HG03432 (cell line): ENCODE results near the gene GADD45B.
"Not testable (repeated sequence)": the region's sequence is repeated elsewhere in the genome, so short reads cannot be mapped to it uniquely, and the experiment has no call there.

ENCODE experiments used
- ATAC-seq: cut with Tn5 transposase; IDR thresholded peaks from one replicate; pipeline ENCODE4 v1.9.1; 2021; ENCODE audit warnings: mild to moderate bottlenecking, moderate library complexity; ENCODE audit not compliant: unreplicated experiment

The GADD45B gene

DNA sequence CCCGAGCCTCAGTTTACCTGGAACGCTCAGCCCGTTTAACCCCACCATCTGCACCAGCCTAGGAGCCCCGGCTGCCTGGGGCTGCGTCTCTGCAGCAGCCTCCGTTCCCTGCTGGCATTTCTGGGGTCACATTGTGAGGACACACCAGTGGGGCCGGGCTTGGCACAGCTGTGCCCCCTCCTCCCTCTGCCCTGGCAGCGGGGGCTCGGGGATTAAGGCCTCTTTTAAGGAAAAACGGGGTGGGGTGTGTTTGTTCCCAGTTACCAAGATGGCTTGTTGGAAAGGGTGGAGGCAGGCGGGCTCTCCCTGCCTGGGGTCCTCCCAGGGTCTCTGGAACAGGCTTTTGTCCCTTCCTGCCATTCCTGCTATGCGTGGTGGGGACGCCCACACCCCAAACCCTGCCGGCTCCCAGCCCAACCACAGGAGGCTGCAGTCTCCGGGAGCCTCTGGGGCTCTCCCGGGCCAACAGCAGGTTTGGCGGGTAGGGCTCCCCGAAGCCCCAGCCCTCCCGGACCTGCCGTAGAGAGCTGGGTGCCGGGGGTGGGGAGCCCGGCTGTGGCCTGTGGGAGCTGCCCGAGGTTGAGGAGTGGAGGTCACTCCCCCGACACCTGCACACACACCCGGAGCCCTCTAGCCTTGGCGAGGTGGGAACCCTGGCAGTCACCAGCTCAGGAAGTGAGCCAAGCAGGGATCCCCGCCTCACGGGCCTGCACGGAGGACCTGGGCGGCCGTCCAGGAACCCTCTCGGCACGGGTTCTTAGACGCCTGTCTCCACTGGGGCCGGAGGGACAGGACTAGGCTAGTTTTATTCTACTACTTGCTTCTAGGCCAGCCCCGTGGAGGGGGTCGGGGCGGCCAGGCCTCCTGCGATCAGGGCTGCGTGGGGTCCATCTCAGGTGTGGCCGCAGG, 36.9 kb downstream of the GADD45B start:
- no peak for ATAC-seq

DNA sequence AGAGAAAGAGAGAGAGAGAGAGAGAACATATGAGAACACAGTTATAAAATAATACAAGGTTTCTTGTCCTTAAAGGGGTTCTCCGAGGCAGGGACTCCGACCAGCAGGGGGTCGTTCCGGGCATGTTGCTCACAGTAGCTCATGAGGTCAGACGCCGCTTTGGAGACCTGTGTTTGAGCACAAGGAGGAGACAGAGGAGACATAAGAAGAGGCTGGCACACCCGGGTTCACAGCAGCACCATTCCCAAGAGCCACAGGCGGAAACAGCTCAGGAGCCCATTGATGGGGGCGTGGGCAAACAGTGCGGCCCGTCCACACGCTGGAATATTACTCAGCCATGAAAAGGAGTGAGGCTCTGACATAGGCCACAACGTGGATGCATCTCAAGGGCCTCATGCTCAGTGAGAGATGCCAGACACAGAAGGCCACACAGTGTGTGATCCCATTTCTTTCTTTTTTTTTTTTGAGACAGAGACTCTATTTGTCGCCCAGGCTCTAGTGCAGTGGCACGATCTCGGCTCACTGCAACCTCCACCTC, 39.1 kb downstream of the GADD45B start:
- ATAC-seq, result no peak

DNA sequence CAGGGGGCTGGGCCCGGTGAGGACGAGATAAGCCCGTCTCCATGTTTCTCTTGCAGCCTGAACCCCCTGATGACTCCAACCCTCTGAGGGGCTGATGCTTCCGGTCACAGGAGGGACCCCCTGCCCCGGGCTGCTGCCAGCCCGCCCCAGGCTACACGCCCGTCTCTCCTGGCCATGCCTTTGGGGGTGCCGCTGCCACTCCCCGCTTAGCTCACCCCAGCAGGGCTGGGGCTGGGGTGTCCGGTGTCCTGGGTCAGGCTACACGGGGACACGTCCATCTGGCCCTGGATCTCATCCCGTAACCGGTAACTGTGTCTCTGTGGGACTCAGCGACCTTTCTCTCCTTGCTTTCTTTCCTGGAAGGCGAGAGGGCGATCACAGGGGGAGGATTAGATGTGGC, 40.8 kb downstream of the GADD45B start:
- no peak for ATAC-seq

DNA sequence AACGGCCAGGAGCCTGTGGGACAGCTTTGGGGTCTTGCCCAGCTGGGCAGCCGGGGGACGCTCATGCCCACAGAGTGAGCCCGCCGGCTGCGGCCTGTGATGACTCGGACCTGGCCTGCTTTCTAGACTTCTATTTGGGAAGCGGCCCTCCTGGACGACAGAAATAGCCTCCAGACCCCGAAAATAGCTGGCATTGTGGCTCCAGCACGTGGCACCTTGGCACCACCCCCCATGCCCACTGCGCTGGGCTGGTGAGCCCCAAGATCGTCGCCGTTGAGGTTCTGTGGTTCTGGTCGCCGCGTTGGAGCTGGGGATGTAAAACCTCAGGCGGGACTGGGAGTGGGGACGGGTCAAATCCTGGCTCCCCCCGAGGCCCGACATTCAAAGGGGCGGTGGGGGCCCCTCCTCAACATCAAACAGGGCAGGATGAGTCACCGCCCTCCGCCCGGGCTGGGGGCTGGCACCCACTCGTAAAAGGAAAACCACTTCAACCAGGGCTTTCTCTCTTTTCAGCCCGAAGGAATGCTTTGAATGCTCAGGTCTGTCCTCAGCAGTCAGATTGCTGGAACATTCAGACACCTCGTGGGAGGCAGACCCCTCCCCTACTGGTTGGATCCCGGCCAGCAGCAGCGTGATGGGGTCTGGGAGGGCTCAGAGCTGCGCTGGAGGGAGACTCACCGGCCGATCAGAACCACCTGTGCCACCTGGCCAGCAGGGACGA, 42.1 kb downstream of the GADD45B start:
- no peak for ATAC-seq

DNA sequence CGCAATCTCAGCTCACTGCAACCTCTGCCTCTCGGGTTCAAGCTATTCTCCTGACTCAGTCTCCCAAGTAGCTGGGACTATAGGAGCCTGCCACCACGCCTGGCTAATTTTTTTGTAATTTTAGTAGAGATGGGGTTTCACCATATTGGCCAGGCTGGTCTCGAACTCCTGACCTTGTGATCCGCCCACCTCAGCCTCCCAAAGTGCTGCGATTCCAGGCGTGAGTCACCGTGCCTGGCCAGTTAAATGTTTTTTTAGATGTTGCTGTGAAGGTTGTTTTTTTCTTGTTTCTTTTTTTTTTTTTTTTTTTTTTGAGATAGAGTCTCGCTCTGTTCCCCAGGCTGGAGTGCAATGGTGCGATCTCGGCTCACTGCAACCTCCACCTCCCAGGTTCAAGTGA, 42.9 kb downstream of the GADD45B start:
- ATAC-seq, result not testable (repeated sequence)

DNA sequence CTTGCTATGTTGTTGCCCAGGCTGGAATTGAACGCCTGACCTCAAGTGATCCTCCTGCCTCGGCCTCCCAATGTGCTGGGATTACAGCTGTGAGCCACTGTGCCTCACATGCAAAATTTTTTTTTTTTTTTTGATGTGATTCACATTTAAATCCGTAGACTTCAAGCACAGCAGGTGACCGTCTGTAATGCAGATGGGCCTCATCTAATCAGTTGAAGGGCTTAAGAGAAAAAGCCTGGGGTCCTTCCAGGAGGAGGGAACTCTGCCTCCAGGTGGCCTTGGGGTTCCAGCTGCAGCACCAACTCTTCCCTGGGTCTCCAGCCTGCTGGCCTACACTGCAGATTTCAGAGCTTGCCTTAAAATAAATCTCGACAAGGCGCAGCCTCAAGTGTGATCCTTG, 43.6 kb downstream of the GADD45B start:
- ATAC-seq, result no peak

DNA sequence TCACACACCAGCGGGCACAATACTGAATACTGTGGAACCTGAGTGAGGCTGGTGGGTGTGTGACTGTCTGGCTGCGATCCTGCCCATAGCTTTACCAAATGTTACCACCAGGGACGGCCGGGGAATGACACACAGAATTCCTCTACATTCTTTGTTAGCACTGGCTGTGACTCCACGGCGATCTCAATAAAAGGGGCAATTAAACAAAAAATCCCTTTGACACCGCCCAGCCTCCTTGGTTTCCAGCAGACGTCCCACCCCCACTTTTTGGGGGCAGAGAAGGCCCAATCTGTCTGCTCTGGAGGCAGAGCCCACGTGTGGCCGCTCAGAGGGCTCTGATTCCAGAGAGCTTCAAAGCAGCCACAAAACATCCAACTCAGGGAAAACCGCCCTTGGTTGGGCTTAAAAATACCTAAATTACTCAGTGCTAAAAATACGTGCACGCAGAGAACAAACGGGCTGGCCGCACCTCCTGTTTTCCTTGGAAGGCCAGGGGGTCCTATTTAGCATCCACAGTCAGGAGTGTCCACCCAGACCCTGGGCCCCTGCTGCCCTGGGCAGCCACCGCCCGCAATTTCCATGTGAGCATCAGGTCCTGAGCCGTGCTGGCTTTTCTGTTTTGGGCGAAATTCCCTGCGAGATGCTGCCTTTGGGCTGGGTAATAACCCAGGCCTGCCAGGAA, 47.8 kb downstream of the GADD45B start:
- no peak for ATAC-seq

DNA sequence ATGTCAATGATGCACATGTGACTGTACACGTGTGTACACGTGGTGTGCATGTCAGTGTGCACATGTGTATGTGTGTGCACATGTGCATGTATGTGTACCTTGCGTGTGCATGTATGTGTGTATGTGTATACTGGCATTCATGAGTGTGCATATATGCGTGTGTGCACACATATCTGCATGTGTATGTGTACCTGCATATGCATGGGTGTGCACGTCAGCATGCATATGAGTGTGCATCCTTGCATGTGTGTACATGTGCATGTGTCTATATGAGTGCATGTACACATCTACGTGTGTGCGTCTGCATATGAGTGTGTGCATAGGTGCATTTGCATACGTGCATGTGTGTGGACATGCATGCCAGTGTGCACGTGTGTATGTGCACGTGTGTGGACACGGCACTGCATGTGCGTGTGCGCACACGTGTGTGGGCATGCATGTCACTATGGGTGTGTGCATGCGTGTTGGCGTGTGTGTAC, 48.5 kb downstream of the GADD45B start:
- ATAC-seq, result no peak

DNA sequence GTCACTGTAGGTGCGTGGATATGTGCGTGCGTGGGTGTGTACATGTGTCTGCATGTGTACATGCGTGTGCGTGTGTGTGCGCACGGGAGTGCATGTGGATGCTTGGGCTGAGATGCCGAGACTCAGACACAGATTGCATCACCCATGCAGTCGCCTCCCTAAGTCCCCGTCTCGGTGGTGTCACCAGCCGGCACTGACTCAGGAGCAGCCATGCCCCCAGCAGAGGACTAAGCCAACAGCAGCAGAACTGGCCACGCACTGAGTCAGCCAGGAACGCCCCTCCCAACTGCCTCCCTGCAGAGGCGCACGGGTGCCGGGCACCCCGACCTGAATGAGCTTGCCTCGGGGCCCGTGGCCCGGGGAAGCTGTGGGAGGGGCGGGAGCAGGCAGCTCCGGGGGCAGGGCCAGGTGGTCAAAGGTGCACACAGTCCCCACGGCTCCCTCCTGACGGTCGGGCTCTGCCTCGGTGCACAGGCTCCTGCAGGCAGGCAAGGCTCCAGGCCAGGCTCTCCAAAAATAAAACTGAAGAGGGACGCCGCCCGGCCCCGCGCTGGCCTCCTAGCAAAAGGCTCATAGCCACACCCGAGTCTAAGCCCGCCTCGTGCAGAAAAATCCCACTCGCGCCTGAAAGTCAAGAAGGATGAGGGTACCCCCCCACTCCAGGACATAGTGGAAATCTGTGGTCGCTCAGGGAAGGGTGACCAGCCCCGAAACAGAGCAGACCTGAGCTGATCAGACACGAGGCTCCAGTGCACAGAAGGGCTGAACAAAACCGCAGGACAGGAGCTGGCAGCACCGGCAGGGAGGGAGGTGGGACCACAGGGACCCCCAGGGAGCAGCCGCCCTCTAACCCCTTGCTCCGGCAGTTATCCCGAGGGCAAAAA, 49.2 kb downstream of the GADD45B start:
- ATAC-seq, result no peak

DNA sequence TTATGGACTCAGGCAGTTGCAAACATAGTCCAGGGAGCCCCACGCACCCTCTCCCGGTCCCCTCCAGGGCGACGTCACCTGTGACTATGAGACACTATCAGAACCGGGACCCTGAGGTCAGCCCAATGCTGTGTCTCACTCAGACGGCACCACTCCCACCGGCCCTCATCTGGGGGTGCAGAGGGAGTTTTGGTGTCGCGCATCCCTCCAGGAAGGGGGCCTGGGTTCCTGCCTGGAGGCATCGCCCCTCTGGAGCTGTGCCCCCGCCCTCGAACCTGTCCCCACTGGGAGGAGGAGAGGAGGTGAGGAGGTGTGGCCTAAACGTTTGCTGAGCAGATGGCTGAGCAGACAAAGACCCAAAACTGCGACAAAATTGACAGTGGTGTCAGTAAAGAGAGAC, 51.2 kb downstream of the GADD45B start:
- no peak for ATAC-seq

DNA sequence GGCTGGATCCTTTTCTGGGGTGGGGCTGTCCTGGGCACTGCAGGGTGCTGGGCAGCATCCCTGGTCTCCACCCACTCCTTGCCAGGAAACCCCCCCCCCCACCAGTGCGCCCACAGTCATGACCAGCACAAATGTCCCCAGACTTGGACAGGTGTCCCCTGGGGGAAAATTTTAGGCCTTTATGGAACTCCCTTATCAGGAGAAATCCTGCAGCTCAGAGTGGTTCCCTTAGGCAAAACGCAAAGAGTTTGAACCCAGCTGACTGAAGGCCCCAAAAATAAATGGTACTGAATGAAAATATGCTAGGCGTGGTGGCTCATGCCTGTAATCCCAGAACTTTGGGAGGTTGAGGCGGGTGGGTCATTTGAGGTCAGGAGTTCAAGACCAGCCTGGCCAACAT, 51.8 kb downstream of the GADD45B start:
- ATAC-seq, result no peak
